ENCODE results near the gene FRS2.

DNA sequence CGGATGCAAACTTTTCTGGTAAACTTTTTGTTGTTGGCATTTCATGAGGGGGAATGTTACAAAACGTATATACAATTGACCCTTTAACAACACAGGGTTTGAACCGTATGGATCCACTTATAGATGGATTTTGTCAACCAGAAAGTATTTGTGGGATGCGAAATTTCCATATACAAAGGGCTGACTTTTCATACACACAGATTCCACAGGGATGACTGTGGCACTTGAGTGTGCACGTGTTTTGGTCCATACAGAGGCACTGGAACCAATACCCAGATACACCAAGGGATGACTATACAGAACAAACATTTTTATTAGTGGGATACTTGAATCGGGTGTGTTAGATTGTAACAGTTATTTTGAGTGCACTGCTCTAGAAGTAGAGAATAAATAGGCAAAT lies 85.3 kb downstream of the FRS2 start:
- TF ChIP-seq, protein P1, sequence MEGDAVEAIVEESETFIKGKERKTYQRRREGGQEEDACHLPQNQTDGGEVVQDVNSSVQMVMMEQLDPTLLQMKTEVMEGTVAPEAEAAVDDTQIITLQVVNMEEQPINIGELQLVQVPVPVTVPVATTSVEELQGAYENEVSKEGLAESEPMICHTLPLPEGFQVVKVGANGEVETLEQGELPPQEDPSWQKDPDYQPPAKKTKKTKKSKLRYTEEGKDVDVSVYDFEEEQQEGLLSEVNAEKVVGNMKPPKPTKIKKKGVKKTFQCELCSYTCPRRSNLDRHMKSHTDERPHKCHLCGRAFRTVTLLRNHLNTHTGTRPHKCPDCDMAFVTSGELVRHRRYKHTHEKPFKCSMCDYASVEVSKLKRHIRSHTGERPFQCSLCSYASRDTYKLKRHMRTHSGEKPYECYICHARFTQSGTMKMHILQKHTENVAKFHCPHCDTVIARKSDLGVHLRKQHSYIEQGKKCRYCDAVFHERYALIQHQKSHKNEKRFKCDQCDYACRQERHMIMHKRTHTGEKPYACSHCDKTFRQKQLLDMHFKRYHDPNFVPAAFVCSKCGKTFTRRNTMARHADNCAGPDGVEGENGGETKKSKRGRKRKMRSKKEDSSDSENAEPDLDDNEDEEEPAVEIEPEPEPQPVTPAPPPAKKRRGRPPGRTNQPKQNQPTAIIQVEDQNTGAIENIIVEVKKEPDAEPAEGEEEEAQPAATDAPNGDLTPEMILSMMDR (IDR thresholded peaks at IDR 0.05): no peak
- TF ChIP-seq POLR2A (IDR thresholded peaks at IDR 0.05): no peak

Measured in suprapubic skin (tissue), 3 donors.